A673 (cell line): ENCODE data around the gene NET1.

Experiments
- EZH2 ChIP-seq: fragments of 200-600 bp; sonication (generic); IDR thresholded peaks from 2 replicates; pipeline ENCODE4 v1.6.1; 2017; ENCODE audit warnings: borderline replicate concordance, low read depth, mild to moderate bottlenecking, mixed read lengths, antibody characterized with exemption, low read length; ENCODE audit not compliant: poor library complexity, severe bottlenecking
- TF ChIP-seq, protein P1 (sequence below): fragments of 300-800, 200-600 bp; sonication (generic); conservative IDR thresholded peaks from 2 replicates; pipeline ENCODE4 v1.5.1; 2017; ENCODE audit warnings: low read depth, mild to moderate bottlenecking, antibody characterized with exemption, low read length, moderate library complexity, mixed read lengths

GRCh38 chr10:5470062-5470751, 57.9 kb downstream of the NET1 start:
- TF ChIP-seq, protein P1, sequence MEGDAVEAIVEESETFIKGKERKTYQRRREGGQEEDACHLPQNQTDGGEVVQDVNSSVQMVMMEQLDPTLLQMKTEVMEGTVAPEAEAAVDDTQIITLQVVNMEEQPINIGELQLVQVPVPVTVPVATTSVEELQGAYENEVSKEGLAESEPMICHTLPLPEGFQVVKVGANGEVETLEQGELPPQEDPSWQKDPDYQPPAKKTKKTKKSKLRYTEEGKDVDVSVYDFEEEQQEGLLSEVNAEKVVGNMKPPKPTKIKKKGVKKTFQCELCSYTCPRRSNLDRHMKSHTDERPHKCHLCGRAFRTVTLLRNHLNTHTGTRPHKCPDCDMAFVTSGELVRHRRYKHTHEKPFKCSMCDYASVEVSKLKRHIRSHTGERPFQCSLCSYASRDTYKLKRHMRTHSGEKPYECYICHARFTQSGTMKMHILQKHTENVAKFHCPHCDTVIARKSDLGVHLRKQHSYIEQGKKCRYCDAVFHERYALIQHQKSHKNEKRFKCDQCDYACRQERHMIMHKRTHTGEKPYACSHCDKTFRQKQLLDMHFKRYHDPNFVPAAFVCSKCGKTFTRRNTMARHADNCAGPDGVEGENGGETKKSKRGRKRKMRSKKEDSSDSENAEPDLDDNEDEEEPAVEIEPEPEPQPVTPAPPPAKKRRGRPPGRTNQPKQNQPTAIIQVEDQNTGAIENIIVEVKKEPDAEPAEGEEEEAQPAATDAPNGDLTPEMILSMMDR: no peak
- no peak for TF ChIP-seq EZH2
